Measurements from ENCODE around the gene PRDM15. TPM values are rescaled to one million over a fixed set of nuclear protein-coding genes. Genes with fewer than 3 reads are reported as not detected.

PRDM15 gene
- total RNA-seq, 1 experiment from 2014 or later = 11.2 TPM

- no peak for DNase-seq (ENCODE audit: low read depth, low spot score)
- TF ChIP-seq, protein P1, sequence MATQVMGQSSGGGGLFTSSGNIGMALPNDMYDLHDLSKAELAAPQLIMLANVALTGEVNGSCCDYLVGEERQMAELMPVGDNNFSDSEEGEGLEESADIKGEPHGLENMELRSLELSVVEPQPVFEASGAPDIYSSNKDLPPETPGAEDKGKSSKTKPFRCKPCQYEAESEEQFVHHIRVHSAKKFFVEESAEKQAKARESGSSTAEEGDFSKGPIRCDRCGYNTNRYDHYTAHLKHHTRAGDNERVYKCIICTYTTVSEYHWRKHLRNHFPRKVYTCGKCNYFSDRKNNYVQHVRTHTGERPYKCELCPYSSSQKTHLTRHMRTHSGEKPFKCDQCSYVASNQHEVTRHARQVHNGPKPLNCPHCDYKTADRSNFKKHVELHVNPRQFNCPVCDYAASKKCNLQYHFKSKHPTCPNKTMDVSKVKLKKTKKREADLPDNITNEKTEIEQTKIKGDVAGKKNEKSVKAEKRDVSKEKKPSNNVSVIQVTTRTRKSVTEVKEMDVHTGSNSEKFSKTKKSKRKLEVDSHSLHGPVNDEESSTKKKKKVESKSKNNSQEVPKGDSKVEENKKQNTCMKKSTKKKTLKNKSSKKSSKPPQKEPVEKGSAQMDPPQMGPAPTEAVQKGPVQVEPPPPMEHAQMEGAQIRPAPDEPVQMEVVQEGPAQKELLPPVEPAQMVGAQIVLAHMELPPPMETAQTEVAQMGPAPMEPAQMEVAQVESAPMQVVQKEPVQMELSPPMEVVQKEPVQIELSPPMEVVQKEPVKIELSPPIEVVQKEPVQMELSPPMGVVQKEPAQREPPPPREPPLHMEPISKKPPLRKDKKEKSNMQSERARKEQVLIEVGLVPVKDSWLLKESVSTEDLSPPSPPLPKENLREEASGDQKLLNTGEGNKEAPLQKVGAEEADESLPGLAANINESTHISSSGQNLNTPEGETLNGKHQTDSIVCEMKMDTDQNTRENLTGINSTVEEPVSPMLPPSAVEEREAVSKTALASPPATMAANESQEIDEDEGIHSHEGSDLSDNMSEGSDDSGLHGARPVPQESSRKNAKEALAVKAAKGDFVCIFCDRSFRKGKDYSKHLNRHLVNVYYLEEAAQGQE (IDR thresholded peaks at IDR 0.05; ENCODE audit: insufficient read depth in 1 of 2, low read depth in 2 of 2, low read length in 1 of 2) = no peak
- TF ChIP-seq CTCF (IDR thresholded peaks at IDR 0.05) (no peak), SIN3A (IDR thresholded peaks at IDR 0.05; ENCODE audit: borderline replicate concordance, insufficient read depth, low read depth, low read length) (no peak), POLR2AphosphoS5 (IDR thresholded peaks at IDR 0.05; ENCODE audit: low read depth, low read length) (no peak), TCF7L2 (IDR thresholded peaks at IDR 0.05; ENCODE audit: low read depth, low read length) (no peak)
- no peak for ATAC-seq
- POLR2A ChIA-PET = no interaction called here
- CTCF ChIA-PET = interaction anchor here (0.9 kb wide), 1 partner anchor 34 kb away, joined by 3 read pairs; no protein-coding TSS in a partner anchor
- H3K27ac ChIP-seq (ENCODE audit: low read length) = no peak overlapping the region
- intact Hi-C loops (cut with micrococcal nuclease; ENCODE audit: unreplicated experiment) (no loop called here), in situ Hi-C loops (cut with HindIII; ENCODE audit: low pct_unique_long_range_greater_than_20kb, low sequenced_read_pairs) (no loop called here)
- no peak overlapping the region for H3K4me3 ChIP-seq (ENCODE audit: low read depth in 2 of 2, low read length in 2 of 2)
- BruUV-seq (replicated peaks) = no TSS peak
- H3K27me3 ChIP-seq (ENCODE audit: control insufficient read depth, insufficient read depth, low read length) = no peaks in the 10 kb centered on the region
- H3K9me3 ChIP-seq (ENCODE audit: control insufficient read depth, insufficient read depth, low read depth, low read length) = no peaks in the 10 kb centered on the region
- no peaks in the 10 kb centered on the region for H3K36me3 ChIP-seq (ENCODE audit: control insufficient read depth, insufficient read depth, low read length)
- no peaks in the 10 kb centered on the region for H3K4me1 ChIP-seq (ENCODE audit: control insufficient read depth, insufficient read depth, low read length)
These were observed 7.2 kb upstream of the PRDM15 start for GRCh38 chr21:41886328-41886727.

DNA sequence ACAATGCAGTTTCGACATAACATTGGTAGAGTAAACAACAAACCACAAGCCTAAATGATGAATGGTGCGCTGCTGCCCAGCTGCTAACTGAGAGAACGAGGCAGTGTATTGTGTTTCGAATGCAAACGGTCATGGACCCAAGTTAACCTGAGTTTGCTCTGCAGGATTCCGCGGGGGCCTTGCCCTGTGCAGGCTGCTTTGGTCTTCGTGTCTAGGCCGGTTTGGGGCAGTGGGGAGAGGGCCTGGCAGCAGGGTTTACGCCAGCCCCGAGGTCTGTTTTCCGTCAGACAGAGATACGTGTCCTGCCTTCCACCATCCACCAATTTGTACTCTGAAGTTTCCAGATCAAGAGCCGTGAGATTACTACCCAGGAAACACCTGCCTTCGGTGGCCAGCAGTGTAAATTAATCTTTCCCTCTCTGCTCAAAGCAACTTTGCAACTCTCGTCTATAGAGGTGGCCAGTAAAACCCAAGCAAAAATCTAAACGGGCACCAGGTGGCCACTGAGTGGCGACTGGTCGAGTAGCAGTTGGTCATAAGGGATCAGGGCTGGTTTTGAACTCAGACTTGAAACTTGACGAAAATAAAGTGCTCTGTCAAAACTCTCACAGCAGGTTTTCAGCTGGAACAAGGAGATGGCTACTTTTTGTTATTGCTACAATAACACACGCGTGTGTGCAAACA is 6.3 kb upstream of the PRDM15 start:
- ATAC-seq = no peak
- H3K4me3 ChIP-seq (ENCODE audit: low read depth in 2 of 2, low read length in 2 of 2) = no peak overlapping the region
- TF ChIP-seq POLR2AphosphoS5 (IDR thresholded peaks at IDR 0.05; ENCODE audit: low read depth, low read length) (no peak), CTCF (IDR thresholded peaks at IDR 0.05) (no peak), TCF7L2 (IDR thresholded peaks at IDR 0.05; ENCODE audit: low read depth, low read length) (no peak), SIN3A (IDR thresholded peaks at IDR 0.05; ENCODE audit: borderline replicate concordance, insufficient read depth, low read depth, low read length) (no peak)
- TF ChIP-seq, protein P1 (IDR thresholded peaks at IDR 0.05; ENCODE audit: insufficient read depth in 1 of 2, low read depth in 2 of 2, low read length in 1 of 2) = no peak
- no peak for DNase-seq (ENCODE audit: low read depth, low spot score)
- H3K27ac ChIP-seq (ENCODE audit: low read length) = no peak overlapping the region
- intact Hi-C loops (cut with micrococcal nuclease; ENCODE audit: unreplicated experiment) = no loop called here
- CTCF ChIA-PET = interaction anchor here (0.9 kb wide), 1 partner anchor 35 kb away, joined by 3 read pairs; no protein-coding TSS in a partner anchor
- in situ Hi-C loops (cut with HindIII; ENCODE audit: low pct_unique_long_range_greater_than_20kb, low sequenced_read_pairs) = no loop called here
- no peaks in the 10 kb centered on the region for H3K9me3 ChIP-seq (ENCODE audit: control insufficient read depth, insufficient read depth, low read depth, low read length)
- H3K36me3 ChIP-seq (ENCODE audit: control insufficient read depth, insufficient read depth, low read length) = no peaks in the 10 kb centered on the region
- BruUV-seq (replicated peaks) = no TSS peak
- no peaks in the 10 kb centered on the region for H3K27me3 ChIP-seq (ENCODE audit: control insufficient read depth, insufficient read depth, low read length)
- H3K4me1 ChIP-seq (ENCODE audit: control insufficient read depth, insufficient read depth, low read length) = no peaks in the 10 kb centered on the region
- POLR2A ChIA-PET = no interaction called here
